Measurements from ENCODE around the gene ABHD15.

- TF ChIP-seq EP300 (IDR thresholded peaks at IDR 0.05) (no peak), CTCF (IDR thresholded peaks at IDR 0.05) (peak in 3 of 4 experiments; percentile 84 to 92 (median 88))
Measured at GRCh38 chr17:29572691-29573557, 6.1 kb upstream of the ABHD15 start.
